Forelimb muscle (tissue), 1 donor: ENCODE results near the gene MYOZ3. TPM values are rescaled to one million over a fixed set of nuclear protein-coding genes. Genes with fewer than 3 reads are reported as not detected.

ENCODE experiments used
- DNase-seq: peaks from one replicate; pipeline ENCODE4 v3.0.0-alpha.2; 2013; ENCODE audit warnings: low read depth
- polyA plus RNA-seq: library from polyadenylated mRNA; unstranded; fragments of 120-200 nt; gene quantifications from one replicate; pipeline ENCODE4 v1.2.1, GENCODE V29; 2013; ENCODE audit not compliant: insufficient read length

Gene MYOZ3
- polyA plus RNA-seq, 1 donor, result 13.7 TPM

- DNase-seq, result peak; percentile 82
Measured at GRCh38 chr5:150700594-150701377, 39.7 kb downstream of the MYOZ3 start, which contains the start of gene RBM22. RBM22 (minus strand) TSS chr5:150701062; CDS start chr5:150700985, 77 bp downstream.

DNA sequence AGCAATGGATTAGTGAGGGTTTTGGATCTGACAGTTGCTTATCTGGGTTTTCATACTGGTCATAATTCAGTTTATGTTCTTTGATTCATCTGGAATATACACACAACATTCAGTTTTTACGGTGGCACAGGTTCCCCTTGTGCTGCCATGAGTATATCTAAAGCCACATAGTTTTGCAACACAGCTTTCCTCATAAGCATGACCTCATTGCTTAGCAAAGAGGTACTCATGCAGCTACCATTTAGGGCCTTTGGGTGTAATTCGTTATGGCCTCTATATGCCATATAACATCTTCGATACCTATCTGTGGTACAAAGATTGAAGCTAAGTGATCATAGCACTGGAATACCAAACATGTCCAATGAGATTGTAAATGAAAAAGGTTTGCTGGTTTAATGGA is 42.7 kb downstream of the MYOZ3 start:
- no peak for DNase-seq

GRCh38 chr5:150706776-150707390 is 45.8 kb downstream of the MYOZ3 start:
- no peak for DNase-seq

- no peak for DNase-seq
Measured at GRCh38 chr5:150710165-150710564, 49.1 kb downstream of the MYOZ3 start.

GRCh38 chr5:150723845-150724244 is 62.8 kb downstream of the MYOZ3 start:
- no peak for DNase-seq

Other genes starting within 250 kb of the MYOZ3 start
- 75.3 TPM for gene CD74, start 248.3 kb upstream of the MYOZ3 start, polyA plus RNA-seq
- gene RPS14, start 211.5 kb upstream of the MYOZ3 start, polyA plus RNA-seq, result 3,181 TPM
- gene NDST1, start 153.1 kb upstream of the MYOZ3 start, polyA plus RNA-seq, result 46.9 TPM
- gene SYNPO, start 20.6 kb upstream of the MYOZ3 start, polyA plus RNA-seq, result 32.3 TPM
- 42.0 TPM for gene RBM22, start 39.8 kb downstream of the MYOZ3 start, polyA plus RNA-seq
- gene DCTN4, start 97.8 kb downstream of the MYOZ3 start, polyA plus RNA-seq, result 40.4 TPM
- gene SMIM3, start 117.5 kb downstream of the MYOZ3 start, polyA plus RNA-seq, result 7.0 TPM
- not detected for gene IRGM, start 185.3 kb downstream of the MYOZ3 start, polyA plus RNA-seq
- 8.9 TPM for gene ZNF300, start 243.7 kb downstream of the MYOZ3 start, polyA plus RNA-seq